Inferior parietal cortex (tissue), 1 donor: Measurements from ENCODE around the gene NHSL1.

Experiments
- DNase-seq: peaks from one replicate; pipeline ENCODE4 v3.0.0-alpha.2; 2016; ENCODE audit errors: extremely low spot score

Gene NHSL1

GRCh38 chr6:138465007-138465645, 34.2 kb downstream of the NHSL1 start:
- no peak for DNase-seq

GRCh38 chr6:138464085-138464484, 35.2 kb downstream of the NHSL1 start:
- DNase-seq: no peak

GRCh38 chr6:138461647-138462046, 37.6 kb downstream of the NHSL1 start:
- DNase-seq: no peak

GRCh38 chr6:138456401-138456790, 42.9 kb downstream of the NHSL1 start:
- no peak for DNase-seq

GRCh38 chr6:138455746-138456400, 43.4 kb downstream of the NHSL1 start:
- DNase-seq: no peak

GRCh38 chr6:138454981-138455706, 44.1 kb downstream of the NHSL1 start:
- DNase-seq: no peak

GRCh38 chr6:138451043-138451442, 48.3 kb downstream of the NHSL1 start:
- DNase-seq: no peak

GRCh38 chr6:138450445-138450844, 48.8 kb downstream of the NHSL1 start:
- DNase-seq: no peak

- DNase-seq: no peak
Measured at GRCh38 chr6:138446821-138447220, 52.5 kb downstream of the NHSL1 start.

- no peak for DNase-seq
Measured at GRCh38 chr6:138443979-138444378, 55.3 kb downstream of the NHSL1 start.

GRCh38 chr6:138442663-138443062, 56.6 kb downstream of the NHSL1 start:
- no peak for DNase-seq

- DNase-seq: no peak
Measured at GRCh38 chr6:138441965-138442364, 57.3 kb downstream of the NHSL1 start.

GRCh38 chr6:138440758-138441357, 58.4 kb downstream of the NHSL1 start:
- no peak for DNase-seq

- DNase-seq: no peak
Measured at GRCh38 chr6:138440296-138440695, 59.0 kb downstream of the NHSL1 start.

GRCh38 chr6:138439546-138439945, 59.7 kb downstream of the NHSL1 start:
- DNase-seq: no peak

- no peak for DNase-seq
Measured at GRCh38 chr6:138434925-138435324, 64.4 kb downstream of the NHSL1 start.

- DNase-seq: no peak
Measured at GRCh38 chr6:138434096-138434495, 65.2 kb downstream of the NHSL1 start.

- no peak for DNase-seq
Measured at GRCh38 chr6:138432063-138432356, 67.3 kb downstream of the NHSL1 start.

GRCh38 chr6:138431256-138432062, 67.8 kb downstream of the NHSL1 start:
- no peak for DNase-seq

- peak; percentile 44 for DNase-seq
Measured at GRCh38 chr6:138430361-138431145, 68.7 kb downstream of the NHSL1 start.

GRCh38 chr6:138429761-138430160, 69.5 kb downstream of the NHSL1 start:
- DNase-seq: peak; percentile 26
